NT2/D1 (cell line): ENCODE measurements around the gene PUDP.
"Not testable (repeated sequence)": the region's sequence is repeated elsewhere in the genome, so short reads cannot be mapped to it uniquely, and the experiment has no call there.

Source experiments
- DNase-seq: peaks from one replicate; pipeline ENCODE4 v3.0.0-alpha.2; 2011; ENCODE audit warnings: low read depth, low spot score
- H3K27me3 ChIP-seq: 2 replicates; pipeline ENCODE4 v1.6.0; 2011; ENCODE audit warnings: mild to moderate bottlenecking; ENCODE audit not compliant: insufficient read length, insufficient read depth
- H3K36me3 ChIP-seq: 2 replicates; pipeline ENCODE4 v1.6.1; 2011; ENCODE audit warnings: mild to moderate bottlenecking, low read length, mixed read lengths; ENCODE audit not compliant: insufficient read depth, insufficient read length
- H3K4me1 ChIP-seq: 2 replicates; pipeline ENCODE4 v1.5.1; 2011; ENCODE audit not compliant: insufficient read depth, insufficient read length
- H3K4me3 ChIP-seq: 2 replicates; pipeline ENCODE4 v1.5.1; 2011; ENCODE audit warnings: low read depth; ENCODE audit not compliant: insufficient read length
- H3K9ac ChIP-seq: 2 replicates; pipeline ENCODE4 v1.6.0; 2011; ENCODE audit warnings: low read depth; ENCODE audit not compliant: insufficient read length
- H3K9me3 ChIP-seq: 2 replicates; pipeline ENCODE4 v1.5.1; 2011; ENCODE audit warnings: mild to moderate bottlenecking, low read length; ENCODE audit not compliant: insufficient read depth
- SUZ12 ChIP-seq: IDR thresholded peaks from 2 replicates; pipeline ENCODE4 v1.6.1; 2011; ENCODE audit not compliant: insufficient read length, insufficient read depth; ENCODE audit errors: extremely low read depth
- YY1 ChIP-seq: IDR thresholded peaks from 2 replicates; pipeline ENCODE4 v1.6.1; 2011; ENCODE audit not compliant: insufficient read length, insufficient read depth
- ZNF274 ChIP-seq: IDR thresholded peaks from 2 replicates; pipeline ENCODE4 v1.6.1; 2011; ENCODE audit warnings: mild to moderate bottlenecking, low read depth, low read length

The PUDP gene

GRCh38 chrX:7179446-7179845 lies 31.5 kb upstream of the PUDP start:
- no peak for DNase-seq
- H3K36me3 ChIP-seq = no peaks in the 10 kb centered on the region
- no peak overlapping the region for H3K4me3 ChIP-seq
- TF ChIP-seq SUZ12 (no peak), ZNF274 (no peak), YY1 (no peak)
- no peaks in the 10 kb centered on the region for H3K27me3 ChIP-seq
- no peaks in the 10 kb centered on the region for H3K4me1 ChIP-seq
- H3K9ac ChIP-seq = no peak overlapping the region
- no peaks in the 10 kb centered on the region for H3K9me3 ChIP-seq

- H3K36me3 ChIP-seq, H3K4me1 ChIP-seq: not testable (repeated sequence)
These were observed 30.9 kb upstream of the PUDP start for GRCh38 chrX:7178859-7179258.

DNA sequence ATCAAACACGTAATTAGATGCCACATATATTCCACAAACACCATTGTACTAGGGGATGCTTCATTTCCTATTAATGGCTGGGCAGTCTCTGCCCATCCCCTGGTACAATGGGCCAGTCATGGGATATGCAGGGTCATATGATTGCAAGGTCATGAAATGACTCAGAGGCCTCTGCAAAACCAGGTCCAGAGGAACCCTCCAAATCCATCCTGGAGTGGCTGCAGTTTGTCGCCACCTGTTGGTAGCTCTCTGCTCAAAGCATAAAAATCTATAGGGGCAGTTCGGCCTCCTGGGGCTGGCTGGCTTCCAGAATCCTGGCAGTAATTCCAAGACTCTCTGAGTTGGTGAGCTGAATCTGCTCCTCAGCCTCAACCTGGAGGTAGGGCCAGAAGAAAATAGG lies 22.9 kb upstream of the PUDP start:
- no peak overlapping the region for H3K9ac ChIP-seq
- H3K9me3 ChIP-seq = no peaks in the 10 kb centered on the region
- H3K36me3 ChIP-seq = no peaks in the 10 kb centered on the region
- H3K4me3 ChIP-seq = no peak overlapping the region
- DNase-seq = no peak
- H3K27me3 ChIP-seq = no peaks in the 10 kb centered on the region
- no peaks in the 10 kb centered on the region for H3K4me1 ChIP-seq
- TF ChIP-seq SUZ12 (no peak), ZNF274 (no peak), YY1 (no peak)

More at GRCh38 chrX:7178859-7179258, 30.9 kb upstream of the PUDP start:
- H3K9ac ChIP-seq, H3K27me3 ChIP-seq, DNase-seq, H3K4me3 ChIP-seq, H3K9me3 ChIP-seq: not testable (repeated sequence)

GRCh38 chrX:7169627-7170026 lies 21.7 kb upstream of the PUDP start:
- no peak for TF ChIP-seq ZNF274
- TF ChIP-seq YY1 = no peak
- no peak for TF ChIP-seq SUZ12
- Histone ChIP-seq H3K9ac (no peak overlapping the region), H3K9me3 (no peaks in the 10 kb centered on the region), H3K27me3 (no peaks in the 10 kb centered on the region), H3K4me3 (no peak overlapping the region), H3K4me1 (no peaks in the 10 kb centered on the region), H3K36me3 (no peaks in the 10 kb centered on the region)
- DNase-seq = no peak

DNA sequence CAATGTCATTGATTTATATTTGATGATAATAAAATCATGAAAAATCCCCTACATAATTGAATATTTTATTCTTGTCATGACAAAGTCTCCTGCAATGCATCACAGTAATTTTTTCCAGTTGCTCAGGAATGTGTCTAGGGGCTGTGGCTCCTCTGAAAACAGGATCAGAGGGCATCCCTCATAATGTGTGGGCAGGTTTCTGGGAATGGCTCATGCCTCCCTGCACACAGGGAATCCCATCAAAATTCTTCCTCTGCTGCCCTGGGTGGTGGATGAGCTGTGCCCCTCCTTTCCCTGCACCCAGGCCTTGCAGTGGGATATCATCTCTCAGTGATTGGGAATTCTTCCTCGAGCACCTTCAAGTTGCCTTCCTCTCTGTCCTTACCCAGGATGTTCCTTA lies 20.4 kb upstream of the PUDP start:
- DNase-seq = no peak
- no peaks in the 10 kb centered on the region for H3K27me3 ChIP-seq
- H3K9ac ChIP-seq = no peak overlapping the region

GRCh38 chrX:7164174-7164573 lies 16.2 kb upstream of the PUDP start:
- Histone ChIP-seq H3K27me3 (no peaks in the 10 kb centered on the region), H3K4me1 (peaks cover 2% of the 10 kb centered on the region), H3K36me3 (no peaks in the 10 kb centered on the region), H3K9me3 (no peaks in the 10 kb centered on the region), H3K4me3 (no peak overlapping the region), H3K9ac (no peak overlapping the region)
- DNase-seq = no peak
- TF ChIP-seq ZNF274 (no peak), SUZ12 (no peak), YY1 (no peak)

More for the DNA sequence above, 20.4 kb upstream of the PUDP start:
- no peak for TF ChIP-seq ZNF274
- TF ChIP-seq SUZ12 = no peak
- no peak for TF ChIP-seq YY1
- no peaks in the 10 kb centered on the region for H3K36me3 ChIP-seq
- H3K9me3 ChIP-seq = no peaks in the 10 kb centered on the region
- no peaks in the 10 kb centered on the region for H3K4me1 ChIP-seq
- no peak overlapping the region for H3K4me3 ChIP-seq

- no peaks in the 10 kb centered on the region for H3K27me3 ChIP-seq
- DNase-seq = no peak
- no peaks in the 10 kb centered on the region for H3K9me3 ChIP-seq
- peaks cover 2% of the 10 kb centered on the region for H3K4me1 ChIP-seq
- no peak overlapping the region for H3K4me3 ChIP-seq
- H3K9ac ChIP-seq = no peak overlapping the region
- H3K36me3 ChIP-seq = no peaks in the 10 kb centered on the region
- TF ChIP-seq SUZ12 (no peak), ZNF274 (no peak), YY1 (no peak)
These were observed 15.3 kb upstream of the PUDP start for GRCh38 chrX:7163146-7163677.
